ENCODE results near the gene ARHGAP33.
"Not testable (repeated sequence)": the region's sequence is repeated elsewhere in the genome, so short reads cannot be mapped to it uniquely, and the experiment has no call there.

Gene ARHGAP33

GRCh38 chr19:35790981-35791813 is 15.8 kb downstream of the ARHGAP33 start:
- DNase-seq (ENCODE audit: low read depth in 2 of 2, low spot score in 1 of 2) = no peak

GRCh38 chr19:35791814-35792279 is 16.5 kb downstream of the ARHGAP33 start:
- no peak for DNase-seq (ENCODE audit: low read depth in 2 of 2, low spot score in 1 of 2)

GRCh38 chr19:35792312-35792711 is 16.9 kb downstream of the ARHGAP33 start:
- no peak for DNase-seq (ENCODE audit: low read depth in 2 of 2, low spot score in 1 of 2)

- no peak for DNase-seq (ENCODE audit: low read depth in 2 of 2, low spot score in 1 of 2)
Measured at GRCh38 chr19:35792888-35793287, 17.5 kb downstream of the ARHGAP33 start.

GRCh38 chr19:35793381-35794165 is 18.2 kb downstream of the ARHGAP33 start:
- DNase-seq (ENCODE audit: low read depth in 2 of 2, low spot score in 1 of 2) = no peak

- not testable (repeated sequence) for DNase-seq (ENCODE audit: low read depth in 2 of 2, low spot score in 1 of 2)
Measured at GRCh38 chr19:35795564-35795963, 20.2 kb downstream of the ARHGAP33 start.

GRCh38 chr19:35796645-35797542 is 21.5 kb downstream of the ARHGAP33 start:
- DNase-seq (ENCODE audit: low read depth in 2 of 2, low spot score in 1 of 2) = no peak

GRCh38 chr19:35797663-35798062 is 22.3 kb downstream of the ARHGAP33 start:
- no peak for DNase-seq (ENCODE audit: low read depth in 2 of 2, low spot score in 1 of 2)

- no peak for DNase-seq (ENCODE audit: low read depth in 2 of 2, low spot score in 1 of 2)
Measured at GRCh38 chr19:35801828-35802227, 26.5 kb downstream of the ARHGAP33 start.

GRCh38 chr19:35805526-35806102 is 30.2 kb downstream of the ARHGAP33 start:
- DNase-seq (ENCODE audit: low read depth in 2 of 2, low spot score in 1 of 2) = no peak

- DNase-seq (ENCODE audit: low read depth in 2 of 2, low spot score in 1 of 2) = no peak
Measured at GRCh38 chr19:35806597-35806996, 31.2 kb downstream of the ARHGAP33 start.

GRCh38 chr19:35807633-35808032 is 32.3 kb downstream of the ARHGAP33 start:
- DNase-seq (ENCODE audit: low read depth in 2 of 2, low spot score in 1 of 2) = no peak

- no peak for DNase-seq (ENCODE audit: low read depth in 2 of 2, low spot score in 1 of 2)
Measured at GRCh38 chr19:35811317-35812219, 36.2 kb downstream of the ARHGAP33 start.

- no peak for DNase-seq (ENCODE audit: low read depth in 2 of 2, low spot score in 1 of 2)
Measured at GRCh38 chr19:35812220-35813042, 37.1 kb downstream of the ARHGAP33 start, which contains the start of gene PRODH2. TSS of gene PRODH2 (minus strand) at chr19:35812845. CDS start at chr19:35812805, 40 bp downstream.

- DNase-seq (ENCODE audit: low read depth in 2 of 2, low spot score in 1 of 2) = no peak
Measured at GRCh38 chr19:35813043-35813890, 37.9 kb downstream of the ARHGAP33 start.

GRCh38 chr19:35816262-35816661 is 40.9 kb downstream of the ARHGAP33 start:
- no peak for DNase-seq (ENCODE audit: low read depth in 2 of 2, low spot score in 1 of 2)

- no peak for DNase-seq (ENCODE audit: low read depth in 2 of 2, low spot score in 1 of 2)
Measured at GRCh38 chr19:35816846-35817245, 41.5 kb downstream of the ARHGAP33 start.

GRCh38 chr19:35818445-35818844 is 43.1 kb downstream of the ARHGAP33 start:
- DNase-seq (ENCODE audit: low read depth in 2 of 2, low spot score in 1 of 2) = no peak
